HEK293T (cell line): ENCODE measurements around the gene NOXA1.

Source experiments
- CTCF ChIA-PET: fragments of 350-600 bp; formaldehyde crosslinking; extraction: SDS; loops from one replicate; lab custom pipeline; 2021; ENCODE audit warnings: antibody characterized with exemption, inconsistent platforms; lab: Yijun Ruan, JAX
- POLR2A ChIA-PET: fragments of 350-600 bp; formaldehyde crosslinking; extraction: SDS; loops from one replicate; lab custom pipeline; 2020; ENCODE audit warnings: antibody characterized with exemption, inconsistent platforms; lab: Yijun Ruan, JAX
- DNase-seq: peaks from one replicate; pipeline ENCODE4 v3.0.0; 2012; ENCODE audit warnings: mixed read lengths; ENCODE audit errors: extremely low spot score
- ARNT ChIP-seq: fragments of 450-650 bp; IDR thresholded peaks from 2 replicates; pipeline ENCODE4 v1.6.1; 2017; ENCODE audit warnings: mild to moderate bottlenecking
- BHLHE40 ChIP-seq: fragments of 450-650 bp; IDR thresholded peaks from 2 replicates; pipeline ENCODE4 v1.6.1; 2016; ENCODE audit warnings: mild to moderate bottlenecking, moderate library complexity, borderline replicate concordance
- CTBP1 ChIP-seq: fragments of 450-650 bp; IDR thresholded peaks from 2 replicates; pipeline ENCODE4 v1.6.1; 2016; ENCODE audit warnings: borderline replicate concordance
- ELF4 ChIP-seq: fragments of 450-650 bp; IDR thresholded peaks from 2 replicates; pipeline ENCODE4 v1.6.1; 2017; ENCODE audit warnings: antibody characterized with exemption
- FOXA1 ChIP-seq: fragments of 450-650 bp; IDR thresholded peaks from 2 replicates; pipeline ENCODE4 v1.6.1; 2016; ENCODE audit warnings: mild to moderate bottlenecking
- FOXK2 ChIP-seq: fragments of 450-650 bp; IDR thresholded peaks from 2 replicates; pipeline ENCODE4 v1.6.1; 2016; ENCODE audit warnings: mild to moderate bottlenecking
- FOXM1 ChIP-seq: fragments of 450-650 bp; IDR thresholded peaks from 2 replicates; pipeline ENCODE4 v1.6.1; 2017; ENCODE audit warnings: mild to moderate bottlenecking, borderline replicate concordance
- HDGF ChIP-seq: fragments of 450-650 bp; IDR thresholded peaks from 2 replicates; pipeline ENCODE4 v1.6.1; 2017; ENCODE audit warnings: antibody characterized with exemption, borderline replicate concordance
- L3MBTL2 ChIP-seq: fragments of 450-650 bp; conservative IDR thresholded peaks from 2 replicates; pipeline ENCODE4 v1.6.1; 2016; ENCODE audit warnings: mild to moderate bottlenecking
- LEF1 ChIP-seq: fragments of 450-650 bp; IDR thresholded peaks from 2 replicates; pipeline ENCODE4 v1.6.1; 2017; ENCODE audit warnings: mild to moderate bottlenecking, borderline replicate concordance
- NFRKB ChIP-seq: fragments of 450-650 bp; IDR thresholded peaks from 2 replicates; pipeline ENCODE4 v1.6.1; 2016; ENCODE audit warnings: mild to moderate bottlenecking, moderate library complexity
- PKNOX1 ChIP-seq: fragments of 450-650 bp; IDR thresholded peaks from 2 replicates; pipeline ENCODE4 v1.6.1; 2016
- SP1 ChIP-seq: fragments of 450-650 bp; IDR thresholded peaks from 2 replicates; pipeline ENCODE4 v1.6.1; 2017
- SUZ12 ChIP-seq: fragments of 450-650 bp; IDR thresholded peaks from 2 replicates; pipeline ENCODE4 v1.6.1; 2016; ENCODE audit warnings: mild to moderate bottlenecking
- TARDBP ChIP-seq: fragments of 450-650 bp; IDR thresholded peaks from 2 replicates; pipeline ENCODE4 v1.6.1; 2016
- ZNF384 ChIP-seq: fragments of 450-650 bp; IDR thresholded peaks from 2 replicates; pipeline ENCODE4 v1.6.1; 2016

Gene NOXA1

DNA sequence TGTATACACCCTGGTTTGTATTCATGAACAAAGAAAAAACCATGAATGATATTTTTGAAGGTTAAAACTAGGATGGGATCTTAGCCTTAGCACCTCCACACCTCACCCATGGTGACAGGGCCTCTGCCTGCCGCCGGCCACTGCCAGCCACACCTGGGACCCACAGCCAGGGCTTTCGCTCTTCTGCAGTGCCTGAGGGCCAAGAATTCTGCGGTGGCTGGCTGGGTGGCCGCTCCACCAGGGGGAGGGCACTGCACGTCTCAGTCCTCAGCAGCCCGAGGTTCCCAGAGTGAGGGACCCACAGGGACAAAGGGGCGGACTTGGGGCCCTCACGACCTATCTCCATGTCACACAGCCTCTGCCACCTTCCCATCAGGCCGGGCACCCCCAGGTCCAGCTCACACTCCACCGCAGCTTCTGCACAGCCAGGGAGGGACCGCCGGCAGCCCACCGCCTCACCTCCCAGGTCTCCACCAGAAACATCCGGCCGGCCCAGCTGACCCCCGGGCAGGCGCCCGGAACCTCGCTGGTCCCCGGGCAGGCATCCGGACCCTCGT is 7.1 kb upstream of the NOXA1 start:
- no peak for DNase-seq
- POLR2A ChIA-PET = no interaction called here
- no peak for TF ChIP-seq SUZ12
- no peak for TF ChIP-seq ARNT
- TF ChIP-seq SP1 = no peak
- no peak for TF ChIP-seq NFRKB
- no peak for TF ChIP-seq PKNOX1
- TF ChIP-seq ZNF384 = no peak
- no peak for TF ChIP-seq TARDBP
- TF ChIP-seq FOXK2 = no peak
- TF ChIP-seq ELF4 = no peak
- no peak for TF ChIP-seq FOXA1
- TF ChIP-seq L3MBTL2 = no peak
- no peak for TF ChIP-seq LEF1
- TF ChIP-seq CTBP1 = no peak
- CTCF ChIA-PET = no interaction called here

DNA sequence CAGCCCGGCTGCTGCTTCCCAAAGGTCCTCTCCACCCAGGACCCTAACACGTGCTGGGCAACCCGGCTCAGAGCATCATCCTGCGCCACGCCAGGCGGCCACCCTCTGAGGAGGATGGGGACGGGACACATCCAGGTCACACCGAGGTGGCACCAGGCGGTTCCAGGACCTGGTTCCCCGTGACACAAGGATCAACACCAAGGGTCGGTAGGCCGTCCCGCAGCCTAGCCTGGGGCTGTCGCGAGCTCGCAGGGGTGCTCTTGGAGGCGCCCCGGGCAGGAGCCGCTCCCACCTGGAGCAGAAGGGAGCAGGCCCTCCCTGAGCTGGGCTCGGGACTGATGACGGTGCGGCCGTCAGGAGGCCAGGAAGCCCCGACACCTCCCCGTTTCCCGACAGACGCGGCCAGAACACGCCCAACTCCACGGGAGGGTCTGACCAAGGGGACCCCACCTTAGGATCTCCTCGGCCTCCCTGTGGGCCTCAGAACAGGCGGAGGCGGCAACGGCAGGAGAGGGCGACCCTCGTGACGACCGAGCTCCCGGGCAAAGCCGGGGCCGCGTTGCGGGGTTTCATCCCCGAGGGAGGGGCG is 6.5 kb upstream of the NOXA1 start:
- DNase-seq = no peak
- TF ChIP-seq HDGF (no peak), ELF4 (no peak), CTBP1 (no peak), ARNT (no peak), ZNF384 (no peak), FOXM1 (no peak), PKNOX1 (no peak), FOXK2 (no peak), FOXA1 (no peak), BHLHE40 (no peak), SP1 (no peak), SUZ12 (no peak), LEF1 (no peak), NFRKB (no peak), TARDBP (no peak), L3MBTL2 (no peak)
- CTCF ChIA-PET = no interaction called here
- POLR2A ChIA-PET = no interaction called here

DNA sequence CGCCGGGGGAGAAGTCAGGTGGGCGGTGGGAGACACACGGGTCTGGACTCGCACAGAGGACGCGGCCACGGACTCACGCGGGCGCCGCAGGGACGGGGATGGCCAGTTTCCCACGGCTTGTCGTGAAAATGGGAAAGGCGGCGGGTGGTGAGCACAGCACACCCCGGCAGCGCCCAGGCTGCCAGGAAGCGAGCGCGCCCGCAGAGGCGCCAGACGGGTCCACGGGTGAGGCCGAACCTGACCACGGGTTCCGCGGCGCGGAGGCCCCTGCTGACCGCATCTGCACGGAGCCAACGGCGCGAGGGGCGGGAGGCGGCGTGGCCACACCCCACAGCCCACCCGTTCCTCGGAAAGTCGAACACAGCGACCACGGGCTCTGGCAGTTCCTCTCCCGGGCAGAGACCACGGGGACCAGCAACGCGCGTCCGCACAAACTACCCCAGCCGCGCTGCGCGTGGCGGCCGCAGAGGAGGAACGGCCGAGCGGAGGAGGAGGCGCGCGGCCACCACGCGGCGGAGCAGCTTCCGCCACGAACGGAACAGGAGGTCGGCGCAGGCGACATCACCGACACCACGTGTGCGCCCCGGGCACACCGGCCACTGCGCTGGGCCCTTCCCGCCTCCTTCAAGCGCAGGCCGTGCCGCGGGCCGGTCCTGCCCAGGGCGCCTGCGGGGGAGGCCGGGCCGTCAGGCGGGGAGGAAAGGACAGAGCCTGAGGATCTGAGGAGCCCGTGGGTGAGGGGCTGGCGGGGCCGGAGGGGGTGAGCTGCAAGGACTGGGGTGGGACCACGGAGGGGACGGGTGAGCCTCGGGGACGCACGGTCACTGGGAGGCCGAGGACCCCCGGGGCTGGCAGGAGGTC is 5.8 kb upstream of the NOXA1 start:
- DNase-seq = no peak
- ChIA-PET POLR2A (no interaction called here), CTCF (no interaction called here)
- no peak for TF ChIP-seq PKNOX1
- no peak for TF ChIP-seq ZNF384
- TF ChIP-seq SP1 = no peak
- TF ChIP-seq TARDBP = no peak
- no peak for TF ChIP-seq ELF4
- TF ChIP-seq CTBP1 = no peak
- TF ChIP-seq LEF1 = no peak
- TF ChIP-seq BHLHE40 = no peak
- TF ChIP-seq HDGF = no peak
- TF ChIP-seq FOXK2 = no peak
- TF ChIP-seq FOXM1 = no peak
- TF ChIP-seq ARNT = no peak

GRCh38 chr9:137421838-137422603 is 1.2 kb upstream of the NOXA1 start:
- ChIA-PET CTCF (interaction anchor here (1.1 kb wide), 1 partner anchor 10 kb away, joined by 3 read pairs; no protein-coding TSS in a partner anchor), POLR2A (interaction anchor here (0.6 to 2.4 kb wide), 11 partner anchors 7 to 181 kb away, joined by 3 to 18 read pairs (median 4); partner anchors contain the start of genes ENTPD8, MRPL41, NRARP and TUBB4B)
- no peak for TF ChIP-seq TARDBP
- DNase-seq = no peak

DNA sequence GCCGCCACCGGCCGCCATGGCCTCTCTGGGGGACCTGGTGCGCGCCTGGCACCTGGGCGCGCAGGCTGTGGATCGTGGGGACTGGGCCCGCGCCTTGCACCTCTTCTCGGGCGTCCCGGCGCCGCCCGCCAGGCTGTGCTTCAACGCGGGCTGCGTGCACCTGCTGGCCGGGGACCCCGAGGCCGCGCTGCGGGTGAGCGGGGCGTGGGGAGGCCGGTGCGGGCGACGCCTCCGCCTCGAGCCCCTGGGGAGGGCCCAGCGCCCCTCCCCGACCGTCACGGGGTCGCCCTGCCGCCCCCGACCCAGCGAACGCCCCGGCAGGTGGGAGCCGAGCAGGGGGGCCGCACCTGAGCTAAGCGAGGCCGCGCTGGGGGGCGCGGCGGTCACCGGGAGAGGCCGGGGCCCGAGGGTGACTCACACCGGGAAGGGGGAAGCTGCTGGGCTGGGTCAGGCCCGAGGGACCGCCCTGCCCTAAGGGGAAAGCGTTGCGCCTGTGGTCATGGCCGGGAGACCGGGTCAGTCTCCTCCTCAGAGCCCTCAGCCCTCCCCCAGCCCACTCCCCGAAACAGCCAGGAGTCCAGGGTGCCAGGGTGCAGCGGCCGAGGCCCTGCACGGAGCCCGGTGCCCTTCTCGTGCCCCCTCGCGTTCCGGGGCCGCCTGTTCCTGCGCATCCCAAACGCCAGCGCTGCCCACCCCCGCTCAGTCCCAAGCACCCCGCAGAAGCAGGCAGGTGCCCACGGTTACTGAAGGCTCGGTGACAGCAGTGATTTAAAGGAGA is 510 bp downstream of the NOXA1 start:
- no peak for TF ChIP-seq CTBP1
- TF ChIP-seq FOXA1 = no peak
- TF ChIP-seq SP1 = no peak
- no peak for TF ChIP-seq BHLHE40
- no peak for TF ChIP-seq ELF4
- no peak for TF ChIP-seq LEF1
- no peak for TF ChIP-seq FOXM1
- TF ChIP-seq PKNOX1 = no peak
- TF ChIP-seq TARDBP = no peak
- TF ChIP-seq HDGF = no peak
- CTCF ChIA-PET = interaction anchor here (1.2 to 1.6 kb wide), 2 partner anchors 104 to 122 kb away, joined by 4 read pairs; partner anchors contain the start of gene NRARP
- no peak for DNase-seq
- POLR2A ChIA-PET = interaction anchor here (0.5 to 2.4 kb wide), 16 partner anchors 10 to 294 kb away, joined by 3 to 18 read pairs (median 4); partner anchors contain the start of genes ENTPD8, NRARP, NSMF and TUBB4B
